HS-5 (cell line): ENCODE data around the gene ERGIC2.
"Not testable (repeated sequence)": the region's sequence is repeated elsewhere in the genome, so short reads cannot be mapped to it uniquely, and the experiment has no call there.

ENCODE experiments used
- DNase-seq: peaks from one replicate; pipeline ENCODE4 v3.0.0-alpha.2; 2012; ENCODE audit warnings: low read depth

Gene ERGIC2, protein sequence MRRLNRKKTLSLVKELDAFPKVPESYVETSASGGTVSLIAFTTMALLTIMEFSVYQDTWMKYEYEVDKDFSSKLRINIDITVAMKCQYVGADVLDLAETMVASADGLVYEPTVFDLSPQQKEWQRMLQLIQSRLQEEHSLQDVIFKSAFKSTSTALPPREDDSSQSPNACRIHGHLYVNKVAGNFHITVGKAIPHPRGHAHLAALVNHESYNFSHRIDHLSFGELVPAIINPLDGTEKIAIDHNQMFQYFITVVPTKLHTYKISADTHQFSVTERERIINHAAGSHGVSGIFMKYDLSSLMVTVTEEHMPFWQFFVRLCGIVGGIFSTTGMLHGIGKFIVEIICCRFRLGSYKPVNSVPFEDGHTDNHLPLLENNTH

DNA sequence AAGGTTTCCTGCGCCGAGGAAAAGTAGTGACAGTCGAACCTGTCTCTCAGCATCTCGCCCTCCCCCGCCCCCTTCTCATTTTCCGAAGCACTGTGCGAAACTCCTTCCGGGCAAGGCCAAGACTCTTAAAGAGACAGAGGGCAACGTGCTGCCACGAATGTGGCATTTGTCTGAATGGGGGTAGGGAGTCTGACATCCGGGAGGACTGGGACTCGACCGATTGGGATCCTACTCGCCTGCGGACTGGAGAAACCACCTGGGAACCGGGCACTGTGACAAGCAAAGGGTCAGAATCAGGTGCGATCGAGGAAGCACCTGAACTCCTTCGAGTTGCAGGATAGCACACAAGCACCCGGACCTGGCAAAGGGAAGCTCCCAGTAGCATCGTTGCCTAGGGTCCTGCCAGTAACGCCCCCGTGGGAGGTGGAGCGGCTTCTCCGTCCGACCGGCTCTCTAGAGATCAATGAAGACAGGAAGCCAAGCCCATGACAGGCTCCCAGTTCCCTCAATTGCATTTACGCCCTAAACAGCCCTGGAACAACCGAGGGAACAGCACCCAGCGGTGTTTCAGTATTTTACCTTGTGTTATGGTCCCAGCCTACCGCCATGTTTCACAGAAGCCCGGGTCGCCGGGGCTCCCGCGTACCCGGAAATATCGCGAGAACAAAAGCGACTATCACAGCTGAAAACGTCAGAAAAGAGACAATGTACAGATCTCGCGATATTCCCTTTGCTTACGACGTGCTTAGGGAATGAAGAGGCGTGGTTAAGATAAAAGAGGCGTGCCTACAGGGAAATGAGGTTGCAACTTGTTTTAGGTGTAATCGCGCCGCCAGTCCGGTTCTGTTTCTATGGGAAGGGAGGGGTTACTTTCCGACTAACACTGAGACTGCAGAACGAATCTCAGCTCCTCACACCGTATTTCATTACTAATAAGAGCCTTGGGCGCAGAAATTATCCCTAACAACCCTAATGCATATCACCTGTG is at the start of gene ERGIC2:
Gene ERGIC2 (minus strand): TSS at position 637 of the 988 bp plus-strand sequence. CDS start 9,539 bp downstream, outside the sequence.
- peak; percentile 96 for DNase-seq

DNA sequence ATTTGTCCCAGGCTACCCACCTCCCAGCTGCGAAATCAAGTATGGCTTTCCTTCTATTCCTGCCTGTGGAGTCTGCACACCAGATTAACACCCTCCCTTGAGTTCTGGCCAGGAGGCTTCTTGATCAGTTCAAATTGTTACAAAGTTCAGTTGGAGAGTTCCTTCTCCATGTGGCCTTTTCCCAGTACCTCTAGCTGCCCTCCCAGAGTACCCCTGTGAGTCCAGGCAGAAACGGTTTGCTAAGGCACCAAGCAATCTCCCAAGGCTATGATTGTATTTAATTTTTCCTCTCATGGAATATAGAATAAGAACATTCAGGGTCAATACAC is 49.7 kb upstream of the ERGIC2 start:
- DNase-seq, result no peak

DNA sequence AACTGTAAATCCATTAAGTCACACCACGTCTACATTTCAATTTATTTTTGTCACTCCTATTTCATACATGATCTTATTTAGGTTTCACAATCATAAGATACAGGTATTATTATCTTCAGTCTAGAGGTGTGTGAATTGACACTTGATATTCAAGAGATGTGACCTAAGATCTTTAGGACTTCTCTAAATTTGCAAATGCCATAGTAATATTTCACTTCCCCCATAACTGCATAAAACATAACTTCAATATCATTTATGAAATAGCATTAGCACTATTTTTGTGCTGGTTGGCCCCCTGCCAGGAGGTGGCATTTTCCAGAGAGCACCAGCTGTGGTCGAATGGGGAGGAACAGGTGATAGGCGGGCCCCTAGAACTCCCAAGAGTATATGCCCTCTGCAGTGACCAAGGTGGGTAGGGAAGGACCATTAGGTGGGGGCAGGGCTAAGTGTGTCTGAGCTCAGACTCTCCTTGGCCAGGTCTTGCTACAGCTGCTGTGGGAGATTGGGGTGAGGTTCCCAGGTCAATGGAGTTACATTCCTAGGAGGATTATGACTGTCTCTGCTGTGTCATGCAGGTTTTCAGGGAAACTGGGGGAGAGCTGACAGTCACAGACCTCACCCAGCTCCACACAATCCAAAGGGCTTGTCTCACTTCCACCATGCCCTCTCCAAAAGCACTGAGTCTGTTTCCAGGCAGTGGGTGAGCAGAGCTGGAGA is 49.2 kb upstream of the ERGIC2 start:
- no peak for DNase-seq

DNA sequence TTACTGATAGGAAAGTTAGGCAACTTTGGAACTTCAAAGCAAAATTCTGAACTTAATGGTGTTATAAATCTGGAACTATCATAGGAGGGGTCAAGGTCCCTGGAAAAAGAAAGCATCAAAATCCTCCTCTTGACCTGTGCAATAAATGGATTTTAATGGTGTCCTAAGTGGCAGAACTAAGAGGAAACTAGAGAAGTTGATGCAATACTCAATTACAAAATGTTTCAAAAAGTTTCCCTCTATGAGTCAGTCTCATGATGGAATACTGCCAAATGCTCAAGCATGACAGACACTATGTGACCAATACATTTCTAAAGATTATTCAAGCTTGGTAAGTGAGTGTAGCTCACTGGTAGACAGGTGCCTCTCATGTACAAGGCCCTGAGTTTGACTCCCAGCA is 47.7 kb upstream of the ERGIC2 start:
- DNase-seq, result peak; percentile 84

DNA sequence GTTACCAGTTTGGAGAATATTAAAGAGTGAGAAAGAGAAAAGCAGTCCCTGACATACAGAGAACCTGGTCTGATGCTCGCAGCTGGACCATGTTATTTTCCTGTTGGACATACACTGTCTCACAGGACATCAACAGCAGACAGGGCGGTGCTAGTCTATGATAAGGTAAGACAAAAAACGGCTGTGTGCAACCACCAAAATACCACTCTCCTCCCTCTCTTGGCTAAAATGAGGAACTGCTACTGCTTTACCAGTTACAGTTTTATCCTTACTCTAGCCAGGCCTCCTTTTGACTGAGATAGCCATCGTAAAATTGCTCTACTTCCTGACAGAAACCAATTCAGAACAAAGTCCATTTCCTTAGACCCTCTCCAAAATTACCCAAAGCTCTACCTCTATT is 47.0 kb upstream of the ERGIC2 start:
- DNase-seq, result no peak

DNA sequence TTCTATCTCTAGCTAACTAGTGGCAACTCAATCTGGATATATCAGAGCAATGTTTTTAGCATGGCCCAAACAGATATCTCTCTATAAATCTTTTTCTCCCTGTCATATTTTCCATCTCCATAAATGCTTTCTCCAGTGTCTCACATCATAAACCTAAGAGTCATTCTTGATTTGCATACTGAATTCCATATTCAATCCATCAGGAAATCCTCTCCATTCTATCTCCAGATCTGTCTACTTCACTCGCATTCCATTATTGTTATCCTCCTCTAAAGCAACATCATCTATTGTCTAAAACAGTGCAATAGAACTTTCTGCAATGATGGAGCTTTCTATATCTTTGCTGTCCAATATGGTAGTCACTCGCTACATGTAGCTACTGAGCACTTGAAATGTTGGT is 45.5 kb upstream of the ERGIC2 start:
- DNase-seq, result no peak

DNA sequence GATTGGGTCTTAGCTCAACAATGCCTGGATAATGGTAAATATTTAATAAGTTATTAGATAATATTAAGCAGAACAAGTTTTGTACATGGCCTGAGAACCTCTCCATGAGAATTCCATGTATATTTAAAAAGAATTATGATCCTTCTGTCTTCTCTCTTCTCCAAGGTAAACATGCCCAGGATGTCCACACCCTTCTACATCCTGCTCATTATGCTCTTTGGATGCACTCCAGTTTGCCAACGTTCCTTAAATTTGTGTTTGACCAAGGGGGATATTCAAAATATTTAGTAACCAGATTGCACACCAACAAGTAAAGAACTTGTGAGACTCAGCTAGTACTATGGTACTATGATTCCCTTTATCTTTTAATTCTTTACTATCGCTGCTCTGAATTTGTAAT is 44.8 kb upstream of the ERGIC2 start:
- DNase-seq, result no peak

DNA sequence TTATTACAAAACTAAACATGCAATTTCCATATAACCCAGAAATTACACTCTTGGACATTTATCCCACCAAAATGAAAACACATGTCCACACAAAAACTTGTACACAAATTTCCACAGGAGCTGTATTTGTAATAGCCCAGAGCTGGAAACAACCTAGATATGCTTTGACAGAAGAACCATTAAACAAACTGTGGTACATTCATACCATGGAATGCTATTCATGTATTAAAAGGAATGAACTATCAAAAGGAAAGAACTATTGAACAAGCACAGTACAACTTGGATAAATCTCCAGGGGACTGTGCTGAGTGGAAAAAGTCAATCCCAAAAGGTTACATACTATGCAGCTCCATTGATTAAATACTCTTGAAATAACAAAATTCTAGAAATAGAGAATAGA is 35.8 kb upstream of the ERGIC2 start:
- DNase-seq, result no peak

DNA sequence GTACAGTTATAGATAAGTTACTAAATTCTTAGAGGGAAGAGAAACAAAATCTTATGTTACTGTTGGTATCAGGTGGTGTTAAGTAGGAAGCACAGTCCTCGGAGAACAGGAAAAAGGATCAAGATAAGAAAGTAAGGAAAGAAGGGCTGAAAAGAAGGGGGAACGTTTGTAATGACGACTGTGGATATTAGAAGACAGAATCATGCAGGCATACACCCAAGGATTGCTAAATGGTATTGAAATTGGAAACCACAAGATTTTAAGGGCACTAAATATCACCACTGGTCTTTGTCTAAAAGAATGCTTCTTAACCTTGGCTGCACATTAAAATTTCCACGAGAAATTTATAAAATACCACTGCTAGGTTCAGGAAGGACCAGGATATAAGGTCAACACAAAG is 34.1 kb upstream of the ERGIC2 start:
- DNase-seq, result no peak

DNA sequence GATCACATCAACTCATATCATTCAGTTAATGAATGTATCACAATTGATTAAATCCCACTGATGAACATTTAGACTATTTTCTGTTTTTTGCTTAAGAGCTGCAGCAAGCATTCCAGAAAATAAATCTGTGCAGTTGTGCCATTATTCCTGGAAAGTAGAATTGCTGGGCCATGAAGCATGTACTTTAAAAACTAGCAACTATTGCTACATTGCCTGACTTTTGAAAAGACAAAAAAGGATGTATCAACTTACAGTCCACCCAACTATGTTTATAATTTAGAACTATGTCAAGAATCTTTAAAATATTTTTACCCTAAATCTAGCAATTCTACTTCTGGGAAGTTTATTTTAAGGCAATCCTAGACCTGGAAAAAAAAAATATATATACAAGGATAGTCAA is 33.4 kb upstream of the ERGIC2 start:
- DNase-seq, result no peak

DNA sequence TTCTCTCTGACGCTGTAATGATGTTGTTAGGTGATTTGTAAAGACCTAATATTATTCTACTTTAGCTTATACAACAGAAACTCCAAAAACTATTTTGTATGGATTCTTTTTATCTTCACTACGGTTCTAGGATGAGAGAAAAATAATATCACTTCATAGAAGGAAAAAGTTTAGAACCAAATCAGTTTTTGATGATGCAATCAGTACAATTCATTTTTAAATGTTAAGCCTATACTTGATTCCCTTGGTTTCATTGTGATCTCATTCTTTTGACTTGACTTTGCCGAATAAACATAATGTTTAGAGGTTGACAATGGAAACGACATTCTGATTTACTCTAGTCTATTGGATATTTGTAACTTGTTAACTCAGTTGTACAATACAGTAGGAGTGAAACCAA is 24.6 kb upstream of the ERGIC2 start:
- no peak for DNase-seq

DNA sequence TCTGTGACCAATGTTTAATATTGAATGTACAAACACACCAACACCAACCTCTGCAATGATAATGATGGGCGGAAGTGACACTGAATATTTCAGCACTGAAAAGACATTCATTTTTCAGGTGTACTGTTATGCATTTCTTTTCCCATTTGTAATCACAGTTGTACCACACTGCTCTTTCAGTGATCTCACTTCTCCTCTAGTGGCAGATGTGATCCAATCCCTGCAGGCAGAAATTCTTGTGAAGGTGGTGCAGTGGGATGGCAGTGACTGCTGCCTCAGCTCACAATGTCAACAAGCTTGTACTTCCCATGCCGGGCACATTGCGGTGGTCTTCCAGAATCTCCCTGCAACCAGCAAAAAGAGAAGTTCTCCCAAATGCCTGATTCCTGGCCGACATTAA is 23.0 kb upstream of the ERGIC2 start:
- DNase-seq, result no peak

DNA sequence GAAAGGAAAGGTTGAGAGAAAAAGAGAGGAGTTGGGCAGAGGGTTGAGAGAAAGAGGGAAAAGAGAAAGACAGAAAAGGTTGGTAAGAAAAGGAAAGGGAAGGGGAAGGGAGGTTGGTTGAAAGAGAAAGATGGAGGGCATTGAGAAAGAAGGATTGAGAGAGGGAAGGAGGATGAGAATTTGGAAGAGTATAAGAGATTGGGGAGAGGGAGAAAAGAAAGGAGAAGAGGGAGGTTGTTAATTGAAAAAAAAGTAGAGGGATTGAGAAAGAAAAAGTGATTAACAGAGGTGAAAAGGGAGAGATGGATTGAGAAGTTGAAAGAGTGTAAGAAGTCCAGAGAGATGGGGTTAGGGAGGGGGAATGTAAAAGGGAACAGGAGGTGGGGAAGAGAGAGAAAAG is 21.5 kb upstream of the ERGIC2 start:
- no peak for DNase-seq

DNA sequence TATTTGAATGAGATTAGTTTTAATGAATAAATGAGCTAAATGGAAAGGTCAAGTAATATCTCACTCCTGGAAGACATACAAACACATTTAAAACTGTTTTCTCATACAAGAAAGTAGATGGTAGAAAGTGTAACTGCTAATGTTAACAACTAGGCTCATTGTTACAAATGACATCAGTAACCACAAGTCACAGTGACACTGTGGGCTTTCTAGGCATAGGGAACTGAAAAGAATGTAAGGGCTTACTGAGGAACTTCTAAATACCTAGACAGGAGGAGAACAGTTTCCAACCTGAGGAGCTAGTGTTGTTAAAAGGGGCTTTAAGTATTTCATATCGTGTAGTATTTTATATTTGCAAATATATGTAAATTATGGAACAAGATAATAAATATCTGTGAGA is 17.5 kb upstream of the ERGIC2 start:
- no peak for DNase-seq

DNA sequence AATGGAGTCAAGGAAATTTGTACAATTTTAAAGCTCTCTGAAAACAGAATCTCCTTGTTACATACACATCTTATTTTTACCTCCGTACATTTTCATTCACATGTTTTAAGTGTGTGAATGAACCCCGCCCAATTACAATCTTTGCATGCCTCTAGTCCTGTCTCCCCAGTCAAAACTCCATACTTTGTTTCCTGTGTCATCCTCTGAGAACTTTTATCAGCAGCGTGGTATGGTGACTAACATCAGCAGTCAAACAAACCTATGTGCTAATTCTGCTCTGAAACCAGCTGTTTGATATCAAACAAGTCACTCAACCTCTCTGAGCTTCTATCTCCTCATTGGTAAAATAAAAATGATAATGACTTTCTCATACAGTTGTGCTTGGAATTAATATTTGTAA is 15.8 kb upstream of the ERGIC2 start:
- no peak for DNase-seq

DNA sequence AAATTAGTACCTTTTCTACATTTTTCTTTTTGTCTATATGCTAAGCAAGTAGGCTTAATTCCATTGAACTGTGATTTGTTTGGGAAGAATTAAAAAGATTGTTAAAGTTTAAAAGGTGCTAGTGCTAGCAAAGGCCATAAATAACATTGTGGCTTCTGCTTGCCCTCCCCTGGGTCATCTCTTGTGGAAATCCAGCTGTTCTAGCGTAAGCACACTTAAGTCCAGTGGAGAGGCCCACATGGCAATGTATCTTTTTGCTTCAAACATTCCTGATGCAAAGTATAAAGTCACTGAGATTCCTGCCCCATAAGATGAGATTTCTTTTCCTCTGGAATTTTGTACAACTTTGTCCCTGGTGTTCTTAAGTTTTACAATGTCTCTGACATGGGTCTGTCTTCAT is 14.4 kb upstream of the ERGIC2 start:
- DNase-seq, result no peak

DNA sequence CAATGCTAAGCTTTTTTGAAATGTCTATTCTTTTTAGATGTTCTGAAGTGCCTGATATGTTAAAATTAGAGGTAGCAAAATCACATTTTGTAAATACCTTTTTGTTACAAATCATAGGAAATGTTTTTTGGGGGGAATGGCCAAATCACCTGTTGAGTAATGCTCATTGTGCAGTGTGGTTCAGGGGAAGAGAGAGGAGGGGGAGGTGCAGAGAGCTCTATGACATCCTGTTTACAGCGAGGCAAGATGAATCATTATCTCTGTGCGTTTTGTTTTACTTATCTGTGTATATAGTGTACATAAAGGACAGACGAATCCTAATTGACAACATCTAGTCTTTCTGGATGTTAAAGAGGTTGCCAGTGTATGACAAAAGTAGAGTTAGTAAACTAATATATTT is 9.4 kb upstream of the ERGIC2 start:
- DNase-seq, result not testable (repeated sequence)

DNA sequence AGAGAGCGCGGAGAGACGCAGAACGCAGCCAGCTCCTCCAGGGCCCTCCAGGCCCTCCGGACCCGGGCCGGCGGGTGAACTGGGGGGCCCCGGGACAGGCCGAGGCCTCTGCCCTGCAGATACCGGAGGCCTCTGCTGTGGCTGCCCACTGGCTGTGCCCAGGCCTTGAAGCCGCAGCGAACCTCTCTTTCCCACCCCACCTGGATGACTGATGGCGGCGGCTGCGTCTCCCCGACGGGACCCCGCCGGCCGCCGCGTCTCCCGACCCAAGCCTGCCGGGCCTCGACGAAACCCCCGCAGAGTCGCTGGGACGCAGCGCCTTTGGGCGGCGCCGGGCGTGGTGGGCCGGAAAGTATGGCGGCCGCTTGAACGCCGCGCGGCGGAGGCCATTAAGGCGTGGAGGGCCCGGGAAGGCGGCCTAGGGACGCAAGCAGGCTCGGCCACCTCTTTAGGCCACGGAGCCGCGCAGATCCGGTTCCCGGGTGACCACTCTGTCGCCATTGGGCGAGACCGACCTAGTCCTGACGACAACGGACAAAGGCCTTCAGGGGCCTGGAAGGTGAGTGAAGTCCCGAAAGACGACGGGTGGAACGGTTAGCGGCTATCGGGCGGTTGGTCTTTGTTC is 8.4 kb upstream of the ERGIC2 start:
- no peak for DNase-seq

DNA sequence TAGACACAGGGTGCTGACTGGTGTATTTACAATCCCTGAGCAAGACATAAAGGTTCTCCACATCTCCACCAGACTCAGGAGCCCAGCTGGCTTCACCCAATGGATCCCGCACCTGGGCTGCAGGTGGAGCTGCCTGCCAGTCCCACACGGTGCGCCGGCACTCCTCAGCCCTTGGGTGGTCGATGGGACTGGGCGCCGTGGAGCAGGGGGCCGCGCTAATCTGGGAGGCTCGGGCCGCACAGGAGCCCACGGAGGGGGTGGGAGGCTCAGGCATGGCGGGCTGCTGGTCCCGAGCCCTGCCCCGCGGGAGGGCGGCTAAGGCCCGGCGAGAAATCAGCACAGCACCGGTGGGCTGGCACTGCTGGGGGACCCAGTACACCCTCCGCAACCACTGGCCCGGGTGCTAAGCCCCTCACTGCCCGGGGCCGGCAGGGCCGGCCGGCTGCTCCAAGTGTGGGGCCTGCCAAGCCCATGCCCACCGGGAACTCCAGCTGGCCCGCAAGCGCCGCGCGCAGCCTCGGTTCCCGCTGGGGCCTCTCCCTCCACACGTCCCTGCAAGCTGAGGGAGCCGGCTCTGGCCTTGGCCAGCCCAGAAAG is 5.2 kb upstream of the ERGIC2 start:
- DNase-seq, result not testable (repeated sequence)

DNA sequence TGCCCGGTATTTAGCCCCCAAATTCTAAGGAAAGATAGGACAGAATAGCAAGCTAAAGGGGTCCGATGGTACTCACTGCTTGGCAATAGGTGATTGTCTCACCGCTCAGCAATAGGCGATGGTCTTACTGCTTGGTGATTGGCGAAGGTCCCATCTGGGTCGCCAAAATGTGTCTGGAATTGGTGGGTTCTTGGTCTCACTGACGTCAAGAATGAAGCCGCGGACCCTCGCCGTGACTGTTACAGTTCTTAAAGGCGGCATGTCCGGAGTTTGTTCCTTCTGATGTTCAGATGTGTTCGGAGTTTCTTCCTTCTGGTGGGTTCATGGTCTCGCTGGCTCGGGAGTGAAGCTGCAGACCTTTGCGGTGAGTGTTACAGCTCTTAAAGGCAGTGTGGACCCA is 4.2 kb upstream of the ERGIC2 start:
- not testable (repeated sequence) for DNase-seq

DNA sequence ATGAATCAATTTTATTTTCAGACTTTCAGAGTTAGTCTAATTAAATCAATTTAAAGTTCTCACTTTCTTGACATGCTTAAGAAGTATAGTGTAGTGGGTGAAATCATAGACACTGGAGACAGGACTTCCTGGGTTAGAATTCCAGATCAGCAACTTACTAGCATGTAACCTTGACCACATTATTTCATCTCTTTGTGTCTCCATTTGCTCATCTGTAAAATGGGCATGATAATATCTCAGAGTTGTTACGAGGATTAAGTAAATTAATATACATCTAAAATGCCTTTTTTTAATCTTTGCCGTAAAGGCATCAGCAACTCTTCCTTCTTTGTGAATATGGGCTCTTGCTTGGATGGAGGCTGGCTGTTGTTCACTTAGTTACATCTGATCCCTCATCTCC is 1.3 kb upstream of the ERGIC2 start:
- no peak for DNase-seq

DNA sequence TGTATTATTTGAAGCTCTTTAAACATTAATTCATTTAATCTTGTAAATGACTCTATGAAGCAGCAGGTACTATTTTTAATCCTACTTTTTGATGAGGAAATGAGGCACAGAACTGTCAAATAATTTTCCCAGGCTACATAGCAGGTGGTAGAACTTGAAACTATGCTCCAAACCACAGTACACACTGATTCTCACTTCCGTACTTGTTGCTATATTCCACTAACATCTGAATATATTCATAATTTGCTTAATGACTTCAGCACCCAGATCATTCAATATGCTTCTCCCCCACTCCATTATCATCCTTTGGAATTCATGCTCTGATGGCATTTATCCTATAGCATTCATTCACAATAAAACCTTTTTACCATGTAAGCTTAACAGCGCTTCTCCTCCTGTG is 4.9 kb downstream of the ERGIC2 start:
- no peak for DNase-seq
